Effector memory CD8-positive, alpha-beta T cell (primary cell): ENCODE results near the gene TMEM132C.

Experiments
- ATAC-seq: fragments of 150-1000 bp; cut with Tn5 transposase; replicated peaks from 2 replicates; pipeline ENCODE4 v1.10.0; 2021; ENCODE audit warnings: mild to moderate bottlenecking, moderate library complexity
- DNase-seq, 3 experiments: peaks; one replicate each; pipeline ENCODE4 v3.0.0; 2021
- H3K27ac Mint-ChIP-seq, 2 donors: one replicate each; pipeline ENCODE4 v1.8.0; 2022; ENCODE audit warnings: mild to moderate bottlenecking in 2 of 2, mixed read lengths in 2 of 2, moderate library complexity in 2 of 2
- H3K27me3 Mint-ChIP-seq, 2 donors: one replicate each; pipeline ENCODE4 v1.8.0; 2022; ENCODE audit warnings: mixed read lengths in 2 of 2
- H3K36me3 Mint-ChIP-seq: one replicate; pipeline ENCODE4 v1.8.0; 2022; ENCODE audit warnings: mild to moderate bottlenecking, moderate library complexity, mixed read lengths; ENCODE audit not compliant: insufficient read depth
- H3K4me1 Mint-ChIP-seq, 2 donors: one replicate each; pipeline ENCODE4 v1.8.0; 2022; ENCODE audit warnings: low read depth in 2 of 2, mixed read lengths in 2 of 2
- H3K4me3 Mint-ChIP-seq, 2 donors: one replicate each; pipeline ENCODE4 v1.8.0; 2022; ENCODE audit warnings: mild to moderate bottlenecking in 2 of 2, mixed read lengths in 2 of 2, moderate library complexity in 2 of 2
- H3K9me3 Mint-ChIP-seq, 2 donors: one replicate each; pipeline ENCODE4 v1.8.0; 2022; ENCODE audit warnings: mixed read lengths in 2 of 2

Gene TMEM132C

GRCh38 chr12:128612150-128612850, 345.3 kb downstream of the TMEM132C start:
- Mint-ChIP-seq H3K27me3 (peaks cover 29 to 33% of the 10 kb centered on the region in 2 donors), H3K9me3 (no peaks in the 10 kb centered on the region), H3K4me1 (peaks cover under 1 to 1% of the 10 kb centered on the region in 2 donors), H3K36me3 (no peaks in the 10 kb centered on the region), H3K27ac (no peak overlapping the region), H3K4me3 (no peak overlapping the region)
- DNase-seq (no peak), ATAC-seq (no peak)

DNA sequence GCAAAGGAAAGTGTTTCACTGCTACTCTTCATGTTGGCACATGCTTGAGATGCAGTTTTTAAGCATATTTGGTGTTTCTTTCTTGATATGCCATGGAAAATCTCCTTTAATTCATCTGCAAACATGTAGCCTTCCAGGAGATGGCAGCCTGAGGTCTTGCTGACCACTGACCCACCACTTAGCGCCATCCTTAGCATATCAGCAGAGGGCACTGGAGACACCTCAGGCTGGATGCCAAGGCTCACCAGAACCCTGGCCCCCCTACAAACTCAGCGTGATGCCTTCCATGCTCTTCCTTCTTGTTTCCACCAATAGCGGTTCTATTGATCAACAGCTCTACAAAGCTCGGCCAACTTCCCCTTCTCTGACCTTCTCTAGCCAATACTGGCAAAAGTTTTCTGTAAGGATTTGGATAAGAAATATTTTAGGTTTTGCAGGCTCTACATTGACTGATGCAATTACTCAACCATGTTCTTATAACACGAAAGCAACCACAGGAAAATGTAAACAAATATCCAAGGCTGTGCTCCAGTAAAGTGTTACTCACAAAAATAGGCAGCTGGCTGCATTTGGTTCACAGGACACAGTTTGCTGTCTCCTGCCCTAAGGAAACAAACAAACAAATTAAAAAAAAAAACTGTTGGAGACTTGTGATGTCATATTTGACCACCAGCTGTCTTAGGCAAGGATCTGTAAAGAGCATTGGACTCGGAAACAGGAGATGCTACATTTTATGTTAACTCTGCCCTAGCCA, 347.0 kb downstream of the TMEM132C start:
- no peak overlapping the region for H3K27ac Mint-ChIP-seq
- H3K4me3 Mint-ChIP-seq = no peak overlapping the region
- no peaks in the 10 kb centered on the region for H3K9me3 Mint-ChIP-seq
- peaks cover 1 to 3% of the 10 kb centered on the region in 2 donors for H3K4me1 Mint-ChIP-seq
- peaks cover 34 to 44% of the 10 kb centered on the region in 2 donors for H3K27me3 Mint-ChIP-seq
- DNase-seq (no peak), ATAC-seq (no peak)
- no peaks in the 10 kb centered on the region for H3K36me3 Mint-ChIP-seq

GRCh38 chr12:128617304-128617833, 350.4 kb downstream of the TMEM132C start:
- ATAC-seq (no peak), DNase-seq (no peak)
- peaks cover 0 to 3% of the 10 kb centered on the region in 2 donors for H3K4me1 Mint-ChIP-seq
- H3K27me3 Mint-ChIP-seq = peaks cover 31 to 65% of the 10 kb centered on the region in 2 donors
- H3K36me3 Mint-ChIP-seq = no peaks in the 10 kb centered on the region
- H3K9me3 Mint-ChIP-seq = no peaks in the 10 kb centered on the region
- no peak overlapping the region for H3K4me3 Mint-ChIP-seq
- H3K27ac Mint-ChIP-seq = no peak overlapping the region

DNA sequence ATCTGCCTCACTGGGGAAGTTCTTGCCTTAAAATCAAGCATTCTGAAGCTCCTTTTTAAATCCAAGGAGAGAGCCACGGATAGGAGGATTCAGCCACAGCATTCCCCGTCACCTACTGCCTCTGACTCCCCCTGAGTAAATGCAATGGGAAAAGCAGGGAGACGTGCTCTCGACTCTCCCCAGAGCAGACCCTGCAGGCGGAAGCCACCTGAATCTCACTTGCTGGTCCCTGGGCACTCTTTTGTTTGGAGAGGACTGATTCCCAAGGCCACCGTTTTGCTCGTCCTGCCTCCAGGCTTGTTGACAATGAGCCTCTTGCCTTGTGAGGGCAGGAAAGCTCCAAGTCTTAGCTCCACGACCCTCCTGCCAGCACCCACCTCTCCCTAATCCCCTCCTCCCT, 352.3 kb downstream of the TMEM132C start:
- no peak for ATAC-seq
- H3K9me3 Mint-ChIP-seq = no peaks in the 10 kb centered on the region

GRCh38 chr12:128621304-128621703, 354.3 kb downstream of the TMEM132C start:
- Mint-ChIP-seq H3K27me3 (peaks cover 18 to 46% of the 10 kb centered on the region in 2 donors), H3K36me3 (no peaks in the 10 kb centered on the region), H3K4me1 (peaks cover 0 to 3% of the 10 kb centered on the region in 2 donors), H3K9me3 (no peaks in the 10 kb centered on the region), H3K27ac (no peak overlapping the region), H3K4me3 (no peak overlapping the region)
- no peak for DNase-seq
- no peak for ATAC-seq

More for the DNA sequence above, 352.3 kb downstream of the TMEM132C start:
- DNase-seq = no peak
- Mint-ChIP-seq H3K36me3 (no peaks in the 10 kb centered on the region), H3K27ac (peak overlapping the region in 1 of 2 donors; percentile 32), H3K4me1 (peaks cover 0 to 3% of the 10 kb centered on the region in 2 donors), H3K4me3 (no peak overlapping the region), H3K27me3 (peaks cover 18 to 46% of the 10 kb centered on the region in 2 donors)

DNA sequence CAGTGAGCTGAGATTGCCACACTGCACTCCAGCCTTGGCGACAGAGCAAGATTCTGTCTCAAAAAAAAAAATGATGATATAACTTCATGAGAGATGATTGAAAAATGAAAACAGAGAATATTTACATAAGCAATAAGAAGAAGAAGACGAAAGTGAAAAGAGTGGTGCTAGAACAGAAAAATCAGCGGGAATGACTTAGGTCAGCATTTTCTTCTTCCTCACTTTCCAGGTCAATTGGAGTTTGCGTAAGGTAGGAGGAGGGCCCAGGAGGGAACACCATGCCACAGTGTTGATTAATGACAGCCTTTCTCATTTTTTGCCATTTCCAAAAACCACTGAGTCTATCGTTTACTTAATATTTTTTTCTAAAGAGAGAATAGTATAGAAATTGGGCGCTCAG, 356.8 kb downstream of the TMEM132C start:
- peaks cover 18 to 37% of the 10 kb centered on the region in 2 donors for H3K27me3 Mint-ChIP-seq

GRCh38 chr12:128626808-128627320, 359.9 kb downstream of the TMEM132C start:
- no peak overlapping the region for H3K4me3 Mint-ChIP-seq
- no peak for DNase-seq
- no peak overlapping the region for H3K27ac Mint-ChIP-seq
- no peaks in the 10 kb centered on the region for H3K9me3 Mint-ChIP-seq
- no peaks in the 10 kb centered on the region for H3K4me1 Mint-ChIP-seq
- ATAC-seq = no peak
- H3K36me3 Mint-ChIP-seq = no peaks in the 10 kb centered on the region
- peaks cover 12 to 13% of the 10 kb centered on the region in 2 donors for H3K27me3 Mint-ChIP-seq

More for the DNA sequence above, 356.8 kb downstream of the TMEM132C start:
- Mint-ChIP-seq H3K9me3 (no peaks in the 10 kb centered on the region), H3K27ac (no peak overlapping the region), H3K4me3 (no peak overlapping the region), H3K4me1 (no peaks in the 10 kb centered on the region), H3K36me3 (no peaks in the 10 kb centered on the region)
- ATAC-seq = no peak
- DNase-seq = no peak

DNA sequence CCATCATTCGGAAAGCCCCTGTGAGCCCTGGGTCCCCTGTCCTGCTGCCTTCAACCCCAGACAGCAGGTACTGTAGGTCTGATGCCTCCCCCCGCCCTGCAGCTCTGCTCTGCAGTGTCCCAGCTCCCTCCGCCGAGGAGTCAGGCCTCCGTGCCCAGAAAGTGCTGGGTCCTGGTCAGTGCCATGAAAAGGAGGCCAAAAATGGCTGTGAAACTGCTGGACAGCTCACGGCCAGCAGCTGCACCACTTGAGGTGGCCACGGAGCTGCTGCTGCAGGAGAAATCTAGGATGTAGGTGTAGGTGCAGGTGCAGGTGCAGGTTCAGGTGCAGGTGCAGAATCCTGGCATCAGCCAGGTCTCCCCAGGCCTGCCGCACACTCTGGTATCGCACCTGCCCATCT, 360.7 kb downstream of the TMEM132C start:
- no peak overlapping the region for H3K4me3 Mint-ChIP-seq
- DNase-seq = no peak
- peaks cover 10 to 18% of the 10 kb centered on the region in 2 donors for H3K27me3 Mint-ChIP-seq
- H3K36me3 Mint-ChIP-seq = no peaks in the 10 kb centered on the region
- H3K9me3 Mint-ChIP-seq = no peaks in the 10 kb centered on the region
- no peak overlapping the region for H3K27ac Mint-ChIP-seq
- H3K4me1 Mint-ChIP-seq = no peaks in the 10 kb centered on the region
- ATAC-seq = no peak

DNA sequence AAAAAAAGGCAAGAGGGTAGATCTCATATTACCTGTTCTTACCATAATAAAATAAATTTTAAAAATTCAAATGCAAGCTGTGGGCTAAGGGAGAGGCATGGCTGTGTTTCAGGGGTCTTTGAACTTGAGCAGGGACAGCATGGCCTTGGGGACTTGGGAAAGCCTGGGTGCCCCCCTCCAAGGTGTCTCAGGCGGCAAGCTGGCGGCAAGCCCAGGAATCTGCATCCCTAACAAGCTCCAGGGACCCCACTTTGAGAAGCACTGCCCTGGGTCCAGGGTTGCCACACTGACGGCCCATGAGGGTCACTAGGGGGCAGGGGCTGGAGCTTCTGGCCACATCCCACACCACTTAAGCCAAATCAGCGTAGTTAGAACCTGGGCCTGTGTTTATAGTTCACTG, 363.0 kb downstream of the TMEM132C start:
- Mint-ChIP-seq H3K27ac (no peak overlapping the region), H3K4me1 (no peaks in the 10 kb centered on the region), H3K9me3 (no peaks in the 10 kb centered on the region), H3K4me3 (no peak overlapping the region), H3K27me3 (peaks cover 17 to 33% of the 10 kb centered on the region in 2 donors), H3K36me3 (no peaks in the 10 kb centered on the region)
- DNase-seq = no peak
- no peak for ATAC-seq

- H3K27me3 Mint-ChIP-seq = peaks cover 4 to 12% of the 10 kb centered on the region in 2 donors
- no peak overlapping the region for H3K4me3 Mint-ChIP-seq
- peak; percentile 26 for ATAC-seq
- no peak overlapping the region for H3K27ac Mint-ChIP-seq
- no peak for DNase-seq
- no peaks in the 10 kb centered on the region for H3K4me1 Mint-ChIP-seq
- no peaks in the 10 kb centered on the region for H3K36me3 Mint-ChIP-seq
- H3K9me3 Mint-ChIP-seq = no peaks in the 10 kb centered on the region
These were observed 371.0 kb downstream of the TMEM132C start for GRCh38 chr12:128637642-128638606.

- ATAC-seq (no peak), DNase-seq (no peak)
- Mint-ChIP-seq H3K27ac (no peak overlapping the region), H3K4me3 (no peak overlapping the region), H3K27me3 (peaks cover 0 to 5% of the 10 kb centered on the region in 2 donors), H3K4me1 (no peaks in the 10 kb centered on the region), H3K36me3 (no peaks in the 10 kb centered on the region), H3K9me3 (no peaks in the 10 kb centered on the region)
These were observed 372.1 kb downstream of the TMEM132C start for GRCh38 chr12:128639089-128639488.

- DNase-seq (no peak), ATAC-seq (no peak)
- Mint-ChIP-seq H3K27ac (no peak overlapping the region), H3K4me1 (peaks cover 12 to 16% of the 10 kb centered on the region in 2 donors), H3K4me3 (no peak overlapping the region), H3K9me3 (peaks cover 6 to 21% of the 10 kb centered on the region in 2 donors), H3K27me3 (no peaks in the 10 kb centered on the region), H3K36me3 (no peaks in the 10 kb centered on the region)
These were observed 376.2 kb downstream of the TMEM132C start for GRCh38 chr12:128643155-128643554.
